ENCODE results near the gene HLX.

The HLX gene

DNA sequence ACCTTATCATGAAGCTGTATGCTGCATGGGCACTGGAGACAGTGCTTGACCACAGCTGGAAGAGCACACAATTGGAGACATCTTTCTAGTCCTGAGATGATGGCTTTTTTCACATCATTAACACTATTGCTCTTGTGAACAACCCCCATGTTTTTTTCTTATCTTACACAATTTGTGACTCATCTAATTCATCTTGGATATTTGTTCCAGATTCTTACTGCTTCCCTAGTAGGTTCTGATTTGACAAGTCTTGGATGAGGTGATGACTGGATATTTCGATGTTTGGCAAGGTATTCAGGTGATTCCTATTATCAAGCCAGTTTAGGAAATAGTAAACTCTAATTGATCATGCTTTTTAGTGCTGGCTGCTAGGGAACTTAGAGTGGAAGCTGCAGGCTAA, 23.7 kb downstream of the HLX start:
- DNase-seq (ENCODE audit: low spot score), result no peak
- TF ChIP-seq, protein P1, sequence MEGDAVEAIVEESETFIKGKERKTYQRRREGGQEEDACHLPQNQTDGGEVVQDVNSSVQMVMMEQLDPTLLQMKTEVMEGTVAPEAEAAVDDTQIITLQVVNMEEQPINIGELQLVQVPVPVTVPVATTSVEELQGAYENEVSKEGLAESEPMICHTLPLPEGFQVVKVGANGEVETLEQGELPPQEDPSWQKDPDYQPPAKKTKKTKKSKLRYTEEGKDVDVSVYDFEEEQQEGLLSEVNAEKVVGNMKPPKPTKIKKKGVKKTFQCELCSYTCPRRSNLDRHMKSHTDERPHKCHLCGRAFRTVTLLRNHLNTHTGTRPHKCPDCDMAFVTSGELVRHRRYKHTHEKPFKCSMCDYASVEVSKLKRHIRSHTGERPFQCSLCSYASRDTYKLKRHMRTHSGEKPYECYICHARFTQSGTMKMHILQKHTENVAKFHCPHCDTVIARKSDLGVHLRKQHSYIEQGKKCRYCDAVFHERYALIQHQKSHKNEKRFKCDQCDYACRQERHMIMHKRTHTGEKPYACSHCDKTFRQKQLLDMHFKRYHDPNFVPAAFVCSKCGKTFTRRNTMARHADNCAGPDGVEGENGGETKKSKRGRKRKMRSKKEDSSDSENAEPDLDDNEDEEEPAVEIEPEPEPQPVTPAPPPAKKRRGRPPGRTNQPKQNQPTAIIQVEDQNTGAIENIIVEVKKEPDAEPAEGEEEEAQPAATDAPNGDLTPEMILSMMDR (IDR thresholded peaks at IDR 0.05; ENCODE audit: extremely low read depth, missing control alignments), result no peak

GRCh38 chr1:220904876-220905275, 25.6 kb downstream of the HLX start:
- DNase-seq (ENCODE audit: low spot score), result no peak
- TF ChIP-seq, protein P1 (IDR thresholded peaks at IDR 0.05; ENCODE audit: extremely low read depth, missing control alignments), result no peak

DNA sequence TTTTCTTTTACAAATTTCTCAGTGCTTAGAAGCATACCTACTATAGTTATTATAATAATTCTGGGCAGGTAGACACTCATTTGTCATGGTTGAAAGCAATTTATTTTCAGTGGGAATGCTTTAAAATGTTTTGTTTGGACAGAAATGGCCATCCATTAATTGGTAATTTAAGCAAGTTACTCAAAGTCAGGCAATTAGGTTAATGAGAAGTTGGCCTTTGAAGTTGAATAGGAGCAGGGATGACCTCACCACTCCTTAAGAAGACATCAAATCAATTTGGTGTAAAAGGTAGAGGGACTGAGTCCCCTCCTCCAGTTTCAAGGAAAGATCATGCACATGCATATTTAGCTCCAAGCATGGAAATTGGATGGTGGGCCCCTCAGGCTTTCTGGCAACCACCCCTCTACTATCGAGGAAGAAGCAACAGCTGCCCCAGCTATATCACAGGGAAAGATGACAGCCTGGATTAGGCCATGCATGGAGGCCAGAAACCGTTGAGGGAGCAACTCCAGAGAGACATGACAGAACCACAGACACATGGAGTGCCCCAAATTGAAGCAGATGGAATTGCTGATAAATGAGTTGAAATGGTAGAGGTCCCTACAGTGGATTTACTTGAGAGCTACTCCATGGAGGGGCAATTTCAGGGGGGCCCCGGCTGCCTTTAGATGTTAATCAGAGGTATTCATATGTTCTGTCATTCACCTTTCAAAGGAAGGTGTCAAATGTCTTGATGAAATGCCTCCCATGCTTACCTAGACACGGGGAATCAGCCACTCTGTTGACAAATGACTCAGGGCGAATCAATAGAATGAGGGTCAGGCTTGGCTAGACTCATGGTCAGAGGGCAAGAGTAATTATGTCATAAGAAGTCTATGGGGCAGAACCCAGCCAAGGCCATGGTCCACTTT, 26.7 kb downstream of the HLX start:
- DNase-seq (ENCODE audit: low spot score), result no peak
- TF ChIP-seq, protein P1 (IDR thresholded peaks at IDR 0.05; ENCODE audit: extremely low read depth, missing control alignments), result no peak

GRCh38 chr1:220906561-220907334, 27.5 kb downstream of the HLX start:
- TF ChIP-seq, protein P1 (IDR thresholded peaks at IDR 0.05; ENCODE audit: extremely low read depth, missing control alignments), result no peak
- DNase-seq (ENCODE audit: low spot score), result no peak

GRCh38 chr1:220908757-220909156, 29.5 kb downstream of the HLX start:
- TF ChIP-seq, protein P1 (IDR thresholded peaks at IDR 0.05; ENCODE audit: extremely low read depth, missing control alignments), result peak; percentile 13
- DNase-seq (ENCODE audit: low spot score), result peak; percentile 27

GRCh38 chr1:220910021-220910420, 30.8 kb downstream of the HLX start:
- DNase-seq (ENCODE audit: low spot score), result no peak
- TF ChIP-seq, protein P1 (IDR thresholded peaks at IDR 0.05; ENCODE audit: extremely low read depth, missing control alignments), result no peak
